Suprapubic skin (tissue), 4 donors: Measurements from ENCODE around the gene CES1. TPM values are rescaled to one million over a fixed set of nuclear protein-coding genes. Genes with fewer than 3 reads are reported as not detected.
A peak's percentile ranks its signal among the peaks of the same experiment; 100 is the strongest.
"Not testable (repeated sequence)": the region's sequence is repeated elsewhere in the genome, so short reads cannot be mapped to it uniquely, and the experiment has no call there.

Source experiments
- DNase-seq, 2 donors: peaks; one replicate each; pipeline ENCODE4 v3.0.0-alpha.2; 2019; ENCODE audit warnings: low spot score in 2 of 2
- H3K27ac ChIP-seq: fragments of 200-600 bp; sonication (generic); one replicate; pipeline ENCODE4 v1.5.1; 2019
- H3K27me3 ChIP-seq: fragments of 200-600 bp; sonication (generic); one replicate; pipeline ENCODE4 v1.5.1; 2019
- H3K36me3 ChIP-seq: fragments of 200-600 bp; sonication (generic); one replicate; pipeline ENCODE4 v1.5.1; 2019
- H3K4me1 ChIP-seq: fragments of 200-600 bp; sonication (generic); one replicate; pipeline ENCODE4 v1.5.1; 2019
- H3K4me3 ChIP-seq: fragments of 200-600 bp; sonication (generic); one replicate; pipeline ENCODE4 v1.5.1; 2019; ENCODE audit warnings: mild to moderate bottlenecking
- H3K9me3 ChIP-seq: fragments of 200-600 bp; sonication (generic); one replicate; pipeline ENCODE4 v1.5.1; 2019
- EP300 ChIP-seq: sonication (generic); formaldehyde crosslinking; IDR thresholded peaks from one replicate; pipeline ENCODE4 v1.6.1; 2017; ENCODE audit warnings: antibody characterized with exemption
- POLR2A ChIP-seq, 2 donors: fragments of 450-650 bp; IDR thresholded peaks; one replicate each; pipeline ENCODE4 v1.6.1; 2017; ENCODE audit warnings: antibody characterized with exemption in 2 of 2, mild to moderate bottlenecking in 2 of 2, moderate library complexity in 2 of 2
- POLR2AphosphoS5 ChIP-seq, 3 donors: sonication (generic); formaldehyde crosslinking; IDR thresholded peaks; one replicate each; pipeline ENCODE4 v1.6.1; 2017; ENCODE audit warnings: antibody characterized with exemption in 3 of 3
- WGBS: methylation state at CpG from one replicate; pipeline ENCODE4 v1.1.5; 2018; 5-methylcytosine and 5-hydroxymethylcytosine counted together
- total RNA-seq, 4 donors: library from RNA; depleted of rRNA; stranded (reverse); fragments of >200 nt; gene quantifications; one replicate each; pipeline ENCODE4 v1.1.0, GENCODE V29; 2016
- TF ChIP-seq, protein P1 (sequence below), 2 donors: fragments of 200-600 bp in 1 of 2; fragments of 450-650 bp in 1 of 2; sonication (generic) in 1 of 2; IDR thresholded peaks; one replicate each; pipeline ENCODE4 v1.5.1; 2016 to 2019; ENCODE audit warnings: antibody characterized with exemption in 2 of 2, mild to moderate bottlenecking in 1 of 2, moderate library complexity in 1 of 2

The CES1 gene
- total RNA-seq, 4 donors from 2014 or later, result 3.0 to 6.0 (median 3.5) TPM

DNA sequence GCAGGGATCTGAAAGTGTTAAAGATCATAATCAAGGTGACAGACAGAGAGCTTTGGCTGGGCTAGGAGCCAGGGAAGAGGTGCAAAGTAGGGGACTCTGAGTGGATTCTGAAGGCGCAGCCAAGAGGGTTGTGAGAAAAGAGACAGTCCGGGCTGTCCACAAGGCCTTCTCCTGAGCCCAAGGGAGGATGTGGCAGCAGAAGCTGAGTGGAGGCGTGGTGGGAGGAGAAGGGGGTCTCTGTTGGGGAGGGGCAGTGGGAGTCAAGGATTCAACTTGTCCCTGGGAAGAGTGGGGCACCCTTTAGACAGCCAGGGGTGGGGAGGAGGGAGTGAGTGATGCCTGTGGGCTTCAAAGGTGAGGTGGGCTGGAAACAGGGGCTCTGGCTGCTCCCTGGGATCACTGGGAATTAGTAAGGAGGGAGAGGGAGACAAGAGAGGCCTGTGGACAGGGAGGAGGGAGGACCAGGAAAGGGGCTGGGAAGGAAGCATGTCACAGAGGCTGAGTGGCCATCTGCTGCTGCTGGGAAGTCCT is 10.6 kb downstream of the CES1 start:
- DNase-seq, result peak in 1 of 2 donors; percentile 20
- TF ChIP-seq, protein P1, sequence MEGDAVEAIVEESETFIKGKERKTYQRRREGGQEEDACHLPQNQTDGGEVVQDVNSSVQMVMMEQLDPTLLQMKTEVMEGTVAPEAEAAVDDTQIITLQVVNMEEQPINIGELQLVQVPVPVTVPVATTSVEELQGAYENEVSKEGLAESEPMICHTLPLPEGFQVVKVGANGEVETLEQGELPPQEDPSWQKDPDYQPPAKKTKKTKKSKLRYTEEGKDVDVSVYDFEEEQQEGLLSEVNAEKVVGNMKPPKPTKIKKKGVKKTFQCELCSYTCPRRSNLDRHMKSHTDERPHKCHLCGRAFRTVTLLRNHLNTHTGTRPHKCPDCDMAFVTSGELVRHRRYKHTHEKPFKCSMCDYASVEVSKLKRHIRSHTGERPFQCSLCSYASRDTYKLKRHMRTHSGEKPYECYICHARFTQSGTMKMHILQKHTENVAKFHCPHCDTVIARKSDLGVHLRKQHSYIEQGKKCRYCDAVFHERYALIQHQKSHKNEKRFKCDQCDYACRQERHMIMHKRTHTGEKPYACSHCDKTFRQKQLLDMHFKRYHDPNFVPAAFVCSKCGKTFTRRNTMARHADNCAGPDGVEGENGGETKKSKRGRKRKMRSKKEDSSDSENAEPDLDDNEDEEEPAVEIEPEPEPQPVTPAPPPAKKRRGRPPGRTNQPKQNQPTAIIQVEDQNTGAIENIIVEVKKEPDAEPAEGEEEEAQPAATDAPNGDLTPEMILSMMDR (IDR thresholded peaks at IDR 0.05), result no peak
- no peak for TF ChIP-seq POLR2AphosphoS5 (IDR thresholded peaks at IDR 0.05)
- TF ChIP-seq EP300, result no peak
- TF ChIP-seq POLR2A (IDR thresholded peaks at IDR 0.05), result no peak
- Histone ChIP-seq H3K9me3 (no peaks in the 10 kb centered on the region), H3K27me3 (peaks cover 15% of the 10 kb centered on the region), H3K4me3 (no peak overlapping the region), H3K4me1 (no peaks in the 10 kb centered on the region), H3K36me3 (no peaks in the 10 kb centered on the region), H3K27ac (no peak overlapping the region)
- 55% methylated on average over 3 of the region's 3 CpGs for WGBS

DNA sequence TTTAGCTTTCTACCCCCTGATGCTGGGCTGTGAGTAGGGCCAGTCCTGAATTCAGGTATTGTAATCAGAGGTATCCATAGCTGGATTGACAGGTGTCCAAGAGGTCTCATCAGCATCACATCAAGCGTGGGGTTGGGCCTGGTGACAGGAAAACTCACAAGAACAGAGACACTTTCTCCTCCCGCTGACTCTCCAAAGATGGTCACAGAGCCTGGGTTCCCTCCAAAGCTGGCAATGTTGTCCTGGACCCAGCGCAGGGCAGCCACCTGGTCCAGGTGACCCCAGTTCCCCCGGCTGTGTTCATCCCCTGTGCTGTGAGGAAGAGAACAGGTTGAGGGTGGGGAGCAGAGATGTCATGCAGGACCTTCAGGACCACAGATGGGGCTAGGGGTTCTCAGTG is 11.7 kb downstream of the CES1 start:
- TF ChIP-seq POLR2A (IDR thresholded peaks at IDR 0.05) (no peak), EP300 (no peak), POLR2AphosphoS5 (IDR thresholded peaks at IDR 0.05) (no peak)
- TF ChIP-seq, protein P1 (IDR thresholded peaks at IDR 0.05), result no peak
- Histone ChIP-seq H3K4me1 (no peaks in the 10 kb centered on the region), H3K4me3 (no peak overlapping the region), H3K27ac (no peak overlapping the region), H3K27me3 (peaks cover 20% of the 10 kb centered on the region), H3K9me3 (no peaks in the 10 kb centered on the region), H3K36me3 (no peaks in the 10 kb centered on the region)
- 89% methylated on average over 4 of the region's 4 CpGs for WGBS
- DNase-seq, result peak; percentile 6 to 19

DNA sequence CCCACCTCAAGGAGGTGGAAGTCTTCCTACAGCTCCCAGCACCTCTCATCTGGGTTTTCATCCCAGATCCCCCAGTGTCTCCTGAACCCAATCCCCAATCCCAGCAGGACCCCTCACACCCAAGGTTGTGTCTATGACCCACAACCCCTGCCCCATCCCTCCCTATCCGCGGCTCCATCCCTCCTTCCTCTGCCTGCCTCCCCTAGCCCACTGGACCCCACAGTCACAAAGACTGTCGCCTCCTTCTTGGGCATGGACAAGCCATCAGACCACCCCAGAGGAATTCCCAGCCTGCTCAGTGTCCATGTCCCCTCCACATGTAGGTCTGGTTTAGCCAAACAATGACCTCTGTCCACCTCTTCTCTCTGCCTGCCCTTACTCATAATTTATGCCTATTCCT is 12.3 kb downstream of the CES1 start:
- no peaks in the 10 kb centered on the region for H3K36me3 ChIP-seq
- WGBS, result 92% methylated on average over 3 of the region's 3 CpGs
- no peak for TF ChIP-seq POLR2A (IDR thresholded peaks at IDR 0.05)
- TF ChIP-seq EP300, result no peak
- TF ChIP-seq, protein P1 (IDR thresholded peaks at IDR 0.05), result no peak
- no peak for TF ChIP-seq POLR2AphosphoS5 (IDR thresholded peaks at IDR 0.05)
- peaks cover 20% of the 10 kb centered on the region for H3K27me3 ChIP-seq
- peak; percentile 22 to 64 for DNase-seq
- H3K4me1 ChIP-seq, result no peaks in the 10 kb centered on the region
- no peak overlapping the region for H3K4me3 ChIP-seq
- H3K9me3 ChIP-seq, result no peaks in the 10 kb centered on the region
- H3K27ac ChIP-seq, result no peak overlapping the region

DNA sequence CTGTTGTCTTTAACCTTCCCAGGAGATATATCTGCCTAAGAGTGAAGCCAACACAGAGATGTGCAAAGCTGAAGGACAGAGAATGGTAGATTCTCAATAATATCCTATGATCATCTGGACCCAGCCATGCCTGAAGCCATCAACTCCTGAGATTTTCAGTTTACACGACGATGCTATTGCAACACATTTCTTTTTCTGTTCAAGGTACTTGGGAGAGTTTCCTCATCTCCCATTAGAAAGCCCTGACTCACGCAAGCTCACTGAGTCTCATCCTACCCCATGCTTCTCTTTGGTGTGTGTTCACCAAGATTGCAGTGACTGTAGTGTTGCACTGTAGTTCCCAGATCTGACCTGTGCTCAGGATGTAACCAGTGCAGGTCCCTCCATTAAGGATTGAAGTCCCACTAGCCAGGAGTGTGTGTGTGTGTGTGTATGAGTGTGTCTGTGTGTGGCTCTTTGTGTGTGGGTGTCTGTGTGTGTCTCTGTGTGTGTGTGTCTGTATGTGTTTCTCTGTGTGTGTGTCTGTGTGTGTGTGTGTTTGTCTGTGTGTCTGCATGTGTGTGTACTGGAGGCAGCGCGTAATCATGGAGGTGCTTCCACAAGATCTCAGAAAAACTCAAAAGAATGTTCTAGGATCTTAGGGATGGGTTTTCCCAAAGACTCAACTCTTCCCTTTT is 15.5 kb downstream of the CES1 start:
- peaks cover 22% of the 10 kb centered on the region for H3K27me3 ChIP-seq
- DNase-seq, result peak in 1 of 2 donors; percentile 15
- no peak overlapping the region for H3K4me3 ChIP-seq
- WGBS, result 87% methylated on average over 5 of the region's 5 CpGs
- H3K36me3 ChIP-seq, result no peaks in the 10 kb centered on the region
- no peaks in the 10 kb centered on the region for H3K9me3 ChIP-seq
- no peak overlapping the region for H3K27ac ChIP-seq
- H3K4me1 ChIP-seq, result no peaks in the 10 kb centered on the region
- TF ChIP-seq EP300 (no peak), POLR2AphosphoS5 (IDR thresholded peaks at IDR 0.05) (no peak), POLR2A (IDR thresholded peaks at IDR 0.05) (no peak)
- TF ChIP-seq, protein P1 (IDR thresholded peaks at IDR 0.05), result no peak

DNA sequence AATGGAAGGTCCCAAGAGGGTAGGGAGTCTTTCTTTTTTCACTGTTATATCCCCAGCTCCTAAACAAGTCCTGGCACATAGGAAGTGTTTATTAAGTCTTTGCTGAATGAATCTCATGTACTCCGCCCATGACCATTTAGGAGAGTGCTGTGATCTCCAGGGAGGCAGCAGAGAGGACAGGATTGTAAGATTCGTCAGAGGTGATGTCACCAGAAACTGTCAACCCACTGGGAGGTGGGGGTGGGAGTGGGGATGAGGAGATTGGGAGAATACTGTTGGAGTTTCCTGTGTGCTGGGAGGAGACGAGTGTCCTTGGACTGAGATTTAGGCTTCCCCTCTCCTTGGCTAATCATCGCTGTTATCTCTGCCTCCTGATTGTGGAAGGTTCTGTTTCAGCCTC is 16.7 kb downstream of the CES1 start:
- WGBS, result 46% methylated on average over 4 of the region's 4 CpGs
- not testable (repeated sequence) for H3K27ac ChIP-seq, H3K36me3 ChIP-seq, H3K9me3 ChIP-seq, H3K4me1 ChIP-seq, H3K4me3 ChIP-seq
- peaks cover 17% of the 10 kb centered on the region for H3K27me3 ChIP-seq
- DNase-seq, result peak in 1 of 2 donors; percentile 1
